ENCODE results near the gene SPRR2F. TPM values are rescaled to one million over a fixed set of nuclear protein-coding genes. Genes with fewer than 3 reads are reported as not detected.

SPRR2F gene, protein sequence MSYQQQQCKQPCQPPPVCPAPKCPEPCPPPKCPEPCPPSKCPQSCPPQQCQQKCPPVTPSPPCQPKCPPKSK
- total RNA-seq (2021): not detected in 2 replicates
- Bru-seq, nascent RNA: not detected
- not detected for BruChase-seq, experiment 1, labeled RNA remaining after a 2-hour chase
- not detected for BruChase-seq, experiment 2, labeled RNA remaining after a 6-hour chase
- long read RNA-seq: 0 reads

DNA sequence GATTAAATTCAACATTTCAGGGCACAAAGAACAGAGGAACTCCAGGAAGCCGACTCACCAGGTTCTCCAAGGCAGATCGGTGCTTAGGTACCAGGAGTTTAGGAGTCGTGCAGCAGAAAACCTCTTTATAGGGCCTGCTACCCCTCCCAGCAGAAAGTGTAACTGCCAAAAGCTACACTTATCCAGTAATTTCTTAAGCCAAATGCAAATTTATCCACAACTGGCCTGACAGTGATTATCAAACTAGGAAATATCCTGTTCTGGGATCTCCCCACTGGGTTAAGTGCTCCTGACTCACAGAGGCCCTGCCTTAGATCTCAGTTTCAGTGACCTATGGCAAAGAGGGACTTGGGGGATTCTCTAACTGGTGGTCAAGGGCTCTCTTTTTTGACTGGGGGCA, at the start of gene SPRR2F:
Gene SPRR2F, minus strand, starts transcription at position 101 of the 400 bp plus-strand sequence. CDS start 783 bp downstream, outside the sequence.
- H3K36me3 ChIP-seq (ENCODE audit: insufficient read depth, low read length, poor library complexity, severe bottlenecking): no peaks in the 10 kb centered on the region
- ChIA-PET POLR2A (ENCODE audit: low non-redundant PET) (no interaction called here), CTCF (no interaction called here)
- no TSS peak for BruUV-seq (replicated peaks)
- TF ChIP-seq EZH2 (IDR thresholded peaks at IDR 0.05; ENCODE audit: borderline replicate concordance, low read depth, low read length, poor library complexity, severe bottlenecking): no peak
- TF ChIP-seq CTCF (conservative IDR thresholded peaks at IDR 0.05; ENCODE audit: low read depth, low read length): no peak
- no peaks in the 10 kb centered on the region for H3K9me3 ChIP-seq (ENCODE audit: low read depth, low read length, poor library complexity, severe bottlenecking)
- intact Hi-C loops (cut with micrococcal nuclease; ENCODE audit: unreplicated experiment): no loop called here
- no peak within 1 kb of the TSS for H3K4me3 ChIP-seq (ENCODE audit: low read depth, low read length, poor library complexity, severe bottlenecking)
- no peak within 1 kb of the TSS for H3K27ac ChIP-seq (ENCODE audit: low read depth, low read length, poor library complexity, severe bottlenecking)
- DNase-seq (ENCODE audit: low spot score): no peak
- H3K27me3 ChIP-seq (replicated peaks; ENCODE audit: insufficient read depth, low read depth, low read length, poor library complexity): peaks cover 16% of the 10 kb centered on the region
- no peaks in the 10 kb centered on the region for H3K4me1 ChIP-seq (ENCODE audit: insufficient read depth, low read length, poor library complexity, severe bottlenecking)

DNA sequence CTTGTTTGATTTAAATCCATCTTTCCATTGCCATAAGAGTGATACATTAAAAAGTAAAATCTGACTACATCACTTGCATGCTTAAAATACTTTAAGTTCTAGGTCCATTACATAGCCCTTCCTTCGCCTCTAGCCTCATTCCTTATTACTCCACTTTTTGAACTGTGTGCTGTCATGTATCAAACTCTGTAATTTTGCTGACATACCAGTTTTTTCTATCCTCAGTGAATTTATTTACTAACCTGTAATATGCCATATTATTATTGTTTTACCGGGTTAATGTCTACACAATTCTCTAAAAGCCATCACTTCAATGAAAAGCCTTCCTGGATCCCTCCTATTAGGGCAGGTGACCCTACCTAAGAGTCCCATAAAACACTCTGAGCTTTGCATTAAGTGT, 42.2 kb upstream of the SPRR2F start:
- H3K4me1 ChIP-seq (ENCODE audit: insufficient read depth, low read length, poor library complexity, severe bottlenecking): no peaks in the 10 kb centered on the region
- ChIA-PET CTCF (no interaction called here), POLR2A (ENCODE audit: low non-redundant PET) (no interaction called here)
- no peak overlapping the region for H3K27ac ChIP-seq (ENCODE audit: low read depth, low read length, poor library complexity, severe bottlenecking)
- BruUV-seq (replicated peaks): no TSS peak
- TF ChIP-seq CTCF (conservative IDR thresholded peaks at IDR 0.05; ENCODE audit: low read depth, low read length) (no peak), EZH2 (IDR thresholded peaks at IDR 0.05; ENCODE audit: borderline replicate concordance, low read depth, low read length, poor library complexity, severe bottlenecking) (no peak)
- H3K36me3 ChIP-seq (ENCODE audit: insufficient read depth, low read length, poor library complexity, severe bottlenecking): no peaks in the 10 kb centered on the region
- intact Hi-C loops (cut with micrococcal nuclease; ENCODE audit: unreplicated experiment): no loop called here
- no peak for DNase-seq (ENCODE audit: low spot score)
- H3K27me3 ChIP-seq (replicated peaks; ENCODE audit: insufficient read depth, low read depth, low read length, poor library complexity): peaks cover 30% of the 10 kb centered on the region
- H3K4me3 ChIP-seq (ENCODE audit: low read depth, low read length, poor library complexity, severe bottlenecking): no peak overlapping the region
- peaks cover 4% of the 10 kb centered on the region for H3K9me3 ChIP-seq (ENCODE audit: low read depth, low read length, poor library complexity, severe bottlenecking)

DNA sequence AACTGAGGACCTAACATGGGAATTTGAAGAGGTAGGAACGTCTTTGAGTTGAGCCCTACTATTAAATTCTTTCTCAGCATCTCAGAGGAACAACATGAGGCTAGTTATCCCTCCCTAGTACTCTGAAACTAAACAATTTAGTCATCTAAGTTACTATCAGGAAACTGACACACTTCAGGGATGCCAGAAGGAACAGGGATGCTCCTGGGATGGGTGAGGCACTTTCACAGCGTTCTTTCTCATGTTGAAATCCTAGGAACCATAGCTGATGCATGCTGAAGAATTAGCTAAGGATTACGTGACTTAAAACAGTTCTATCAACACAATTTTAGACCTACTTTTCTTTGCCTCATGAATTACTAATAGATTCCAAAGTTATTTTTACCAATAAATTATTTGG, 39.2 kb upstream of the SPRR2F start:
- Histone ChIP-seq H3K27ac (ENCODE audit: low read depth, low read length, poor library complexity, severe bottlenecking) (no peak overlapping the region), H3K4me3 (ENCODE audit: low read depth, low read length, poor library complexity, severe bottlenecking) (no peak overlapping the region), H3K4me1 (ENCODE audit: insufficient read depth, low read length, poor library complexity, severe bottlenecking) (no peaks in the 10 kb centered on the region), H3K27me3 (replicated peaks; ENCODE audit: insufficient read depth, low read depth, low read length, poor library complexity) (peaks cover 37% of the 10 kb centered on the region), H3K9me3 (ENCODE audit: low read depth, low read length, poor library complexity, severe bottlenecking) (no peaks in the 10 kb centered on the region), H3K36me3 (ENCODE audit: insufficient read depth, low read length, poor library complexity, severe bottlenecking) (no peaks in the 10 kb centered on the region)
- no peak for TF ChIP-seq CTCF (conservative IDR thresholded peaks at IDR 0.05; ENCODE audit: low read depth, low read length)
- no peak for TF ChIP-seq EZH2 (IDR thresholded peaks at IDR 0.05; ENCODE audit: borderline replicate concordance, low read depth, low read length, poor library complexity, severe bottlenecking)
- POLR2A ChIA-PET (ENCODE audit: low non-redundant PET): no interaction called here
- intact Hi-C loops (cut with micrococcal nuclease; ENCODE audit: unreplicated experiment): no loop called here
- BruUV-seq (replicated peaks): no TSS peak
- CTCF ChIA-PET: no interaction called here
- no peak for DNase-seq (ENCODE audit: low spot score)
